SIG-M5 (cell line): ENCODE results near the gene PSMA2.
A peak's percentile ranks its signal among the peaks of the same experiment; 100 is the strongest.

Experiments used
- DNase-seq: peaks from one replicate; lab custom pipeline; 2025; lab: John Stamatoyannopoulos, UW

The PSMA2 gene

DNA sequence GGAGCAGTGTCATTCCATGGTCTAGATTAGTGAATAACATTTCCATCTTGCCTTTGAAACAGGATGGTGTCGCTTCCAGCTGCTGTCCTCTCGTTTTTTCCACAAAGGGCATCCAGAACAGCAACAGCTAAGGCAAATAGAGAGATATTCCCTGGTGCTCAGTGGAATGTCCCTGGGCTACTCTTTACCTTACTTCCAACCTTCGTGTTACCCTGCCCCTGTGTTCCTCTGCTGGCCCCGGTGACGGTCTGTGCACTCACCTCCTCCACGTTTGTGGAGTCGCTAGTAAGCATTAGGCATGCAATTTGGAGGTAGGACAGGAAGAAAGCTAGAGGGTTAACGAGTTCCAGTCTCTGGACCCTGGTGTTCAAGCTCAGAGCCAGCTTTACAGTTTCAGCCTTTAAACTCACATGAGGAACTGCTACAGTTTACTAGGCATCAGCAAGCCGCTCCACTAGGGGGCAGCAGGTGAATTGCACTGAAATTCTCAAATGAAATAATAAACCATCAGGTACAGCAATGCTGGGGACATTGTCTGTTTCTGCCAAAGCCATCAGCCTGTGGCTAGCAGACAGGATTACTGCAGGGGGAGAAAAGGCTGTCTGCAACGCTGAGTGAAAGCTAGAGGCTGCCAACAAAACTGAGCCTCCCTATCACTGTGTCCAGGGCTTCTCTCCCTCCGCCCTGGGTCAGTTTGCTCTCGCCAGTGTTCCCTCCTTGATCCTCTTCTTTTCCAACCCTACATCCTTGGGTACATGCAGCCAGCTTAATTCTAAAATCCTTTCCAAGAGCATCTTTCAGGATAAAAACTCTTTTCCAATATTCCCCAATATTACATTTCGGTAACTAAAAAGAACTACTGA is 9.2 kb upstream of the PSMA2 start:
- no peak for DNase-seq

GRCh38 chr7:42939457-42940240 is 7.7 kb upstream of the PSMA2 start:
- DNase-seq: no peak

- DNase-seq: no peak
Measured at GRCh38 chr7:42935861-42936260, 3.9 kb upstream of the PSMA2 start.

DNA sequence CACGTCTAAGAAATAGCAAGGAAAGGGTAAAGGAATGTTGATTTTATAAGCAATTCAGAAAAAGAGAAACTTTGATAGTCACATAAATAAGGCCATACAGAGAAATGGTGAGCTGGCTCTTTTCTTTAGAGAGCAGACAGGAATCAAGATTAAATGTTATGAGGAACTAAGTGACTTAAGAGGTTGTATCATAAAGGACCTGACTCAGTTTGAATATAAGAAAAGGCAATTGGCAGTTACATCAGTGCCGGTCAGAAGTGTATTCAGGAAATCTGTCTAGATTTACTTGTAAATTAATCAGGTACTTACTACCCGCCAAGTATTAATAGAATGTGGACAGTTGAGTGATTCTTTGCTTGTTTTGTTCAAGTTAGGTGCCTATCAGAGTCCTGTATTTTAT is 2.3 kb upstream of the PSMA2 start:
- DNase-seq: no peak

- no peak for DNase-seq
Measured at GRCh38 chr7:42932811-42933591, 1.0 kb upstream of the PSMA2 start.

DNA sequence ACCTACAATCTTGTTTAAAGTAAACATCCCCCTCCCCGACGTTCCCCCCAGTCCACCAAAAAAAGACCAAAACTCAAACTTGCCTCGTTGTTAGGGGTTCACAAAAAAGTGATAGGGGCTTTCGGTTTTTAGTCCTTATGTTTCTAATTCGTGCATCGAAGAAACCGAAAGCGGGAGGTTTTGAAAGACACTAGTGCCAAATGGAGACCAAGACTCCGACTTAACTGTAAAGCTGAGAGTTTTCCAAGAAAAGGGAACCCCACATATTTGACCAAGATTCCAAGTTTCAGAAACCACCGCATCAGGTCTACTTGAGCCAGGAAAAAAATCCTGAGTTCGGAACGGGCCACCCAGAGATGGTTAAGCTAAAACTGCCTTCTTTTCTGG is 534 bp downstream of the PSMA2 start:
- DNase-seq: no peak

DNA sequence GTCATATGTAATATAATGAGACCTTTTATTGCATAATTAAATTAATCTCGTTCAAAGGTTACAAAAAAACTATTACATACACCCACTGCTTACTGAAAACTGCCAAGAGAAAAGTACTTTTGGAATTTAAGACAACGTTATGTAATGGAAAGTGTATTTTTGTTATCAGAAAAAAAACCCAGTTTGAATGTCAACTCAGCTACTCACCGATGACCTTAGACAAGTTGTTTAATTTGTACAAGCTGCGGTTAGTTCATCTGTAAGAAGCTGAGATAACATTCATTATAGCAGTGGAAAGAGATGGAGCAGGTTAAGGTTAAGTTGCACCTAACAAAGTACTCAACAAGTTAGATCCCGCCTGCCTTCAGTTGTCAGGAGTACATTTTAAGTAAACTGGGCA is 1.1 kb downstream of the PSMA2 start:
- no peak for DNase-seq

- no peak for DNase-seq
Measured at GRCh38 chr7:42929449-42929848, 2.5 kb downstream of the PSMA2 start.

DNA sequence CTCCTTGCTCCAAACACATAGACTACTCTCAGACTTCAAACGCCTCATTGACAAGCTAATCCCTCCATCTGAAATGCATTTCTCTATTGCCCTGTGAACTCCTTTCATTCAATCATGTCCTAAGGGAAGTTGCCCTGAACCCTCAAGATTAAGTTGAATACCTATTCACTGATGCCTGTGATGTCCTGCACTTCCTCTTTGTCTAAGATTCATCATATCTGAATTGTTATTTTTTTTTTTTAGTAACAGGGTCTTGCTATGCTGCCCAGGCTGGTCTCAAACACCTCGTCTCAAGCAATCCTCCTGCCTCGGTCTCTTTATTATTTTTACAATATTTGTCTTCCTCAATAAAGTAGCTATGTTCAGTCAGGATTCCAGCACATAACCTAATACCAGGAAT is 3.2 kb downstream of the PSMA2 start:
- no peak for DNase-seq

- DNase-seq: peak; percentile 54
Measured at GRCh38 chr7:42926204-42926603, 5.8 kb downstream of the PSMA2 start.

DNA sequence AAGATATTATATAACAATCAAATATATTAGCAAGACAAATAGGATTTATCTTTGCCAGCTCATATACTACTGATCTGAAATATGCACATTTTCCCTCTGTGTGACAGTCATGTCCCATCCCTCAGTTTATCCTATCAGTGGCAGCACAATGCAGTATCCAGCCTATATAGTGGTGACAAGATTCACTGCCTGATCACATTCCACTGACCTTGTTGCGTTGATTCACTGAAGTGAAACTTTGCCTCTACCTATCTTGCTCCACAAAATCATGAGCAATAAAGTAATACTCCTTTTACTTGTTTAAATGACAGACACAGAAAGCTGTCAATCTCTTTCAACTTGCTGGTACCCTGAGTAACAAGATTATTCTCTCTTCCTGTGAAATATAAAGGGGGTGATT is 6.3 kb downstream of the PSMA2 start:
- no peak for DNase-seq

GRCh38 chr7:42924223-42924838 is 7.6 kb downstream of the PSMA2 start:
- DNase-seq: peak; percentile 36

DNA sequence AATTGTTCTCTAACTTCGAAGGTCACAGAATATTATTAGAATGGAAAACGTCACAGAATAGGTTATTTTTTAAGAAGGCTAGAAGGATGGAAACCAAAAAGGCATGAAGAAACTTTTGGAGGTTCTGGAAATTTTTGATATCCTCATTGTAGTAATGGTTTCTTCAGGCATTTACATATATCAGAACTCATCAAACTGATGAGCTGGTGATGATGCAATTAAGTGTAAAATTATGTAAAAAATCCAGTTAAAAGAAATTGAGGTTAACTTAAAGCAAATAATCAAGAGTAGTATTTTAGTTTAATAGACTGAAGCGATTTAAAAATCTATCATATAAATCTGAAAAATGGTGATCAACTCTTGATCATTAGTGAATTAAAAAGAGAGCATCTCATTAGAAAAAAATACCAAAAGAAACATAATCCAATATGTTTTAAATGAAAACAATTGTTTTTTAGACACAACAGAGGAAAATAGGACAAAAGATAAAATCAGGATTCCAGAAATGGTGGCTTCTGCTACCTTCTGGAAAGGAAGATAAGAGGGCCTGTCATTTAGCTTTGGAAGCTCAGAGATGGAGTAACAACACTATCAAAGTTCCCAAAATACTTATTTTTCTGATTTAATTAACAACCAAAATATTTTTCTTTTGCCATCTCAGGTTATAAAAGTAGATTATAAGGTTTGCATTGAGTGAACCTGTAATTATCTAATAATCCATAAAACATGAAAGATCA is 9.8 kb downstream of the PSMA2 start:
- DNase-seq: no peak

GRCh38 chr7:42915356-42915755 is 16.6 kb downstream of the PSMA2 start:
- DNase-seq: no peak

- DNase-seq: no peak
Measured at GRCh38 chr7:42914421-42915045, 17.4 kb downstream of the PSMA2 start.

DNA sequence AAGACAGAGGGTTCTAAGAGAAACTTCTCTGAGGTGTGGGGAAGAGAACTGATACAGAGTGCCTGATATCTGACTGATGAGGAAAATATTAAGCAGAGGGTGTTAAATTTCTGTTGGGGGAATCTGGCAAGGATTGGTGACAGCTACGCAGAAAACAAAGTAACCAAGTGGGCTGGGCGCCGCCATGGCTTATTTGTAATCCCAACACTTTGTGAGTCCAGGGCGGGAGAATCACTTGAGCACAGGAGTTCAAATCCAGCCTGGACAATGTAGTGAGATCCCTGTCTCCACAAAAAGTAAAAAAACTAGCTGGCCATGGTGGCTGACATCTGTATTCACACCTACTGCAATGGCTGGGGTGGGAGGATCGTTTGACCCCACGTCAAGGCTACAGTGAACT is 18.0 kb downstream of the PSMA2 start:
- DNase-seq: no peak

DNA sequence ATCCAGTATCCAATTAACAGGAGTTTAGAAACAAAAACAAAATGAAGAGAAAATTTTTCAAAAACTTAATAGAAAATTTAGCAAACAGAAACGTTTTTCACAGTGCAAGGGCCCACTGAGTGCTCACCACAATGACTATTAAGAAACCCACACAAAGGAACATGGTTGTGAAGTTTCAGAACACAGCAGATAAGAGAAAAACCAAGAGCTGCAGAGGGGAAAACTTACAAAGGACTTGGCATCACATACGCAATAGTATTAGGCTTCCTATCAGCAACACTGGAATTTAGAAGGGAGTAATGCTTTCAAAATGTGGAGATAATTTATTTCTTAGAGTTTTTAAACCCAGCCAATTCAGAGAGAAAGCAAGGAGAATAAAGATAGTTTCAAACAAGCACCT is 18.4 kb downstream of the PSMA2 start:
- no peak for DNase-seq

DNA sequence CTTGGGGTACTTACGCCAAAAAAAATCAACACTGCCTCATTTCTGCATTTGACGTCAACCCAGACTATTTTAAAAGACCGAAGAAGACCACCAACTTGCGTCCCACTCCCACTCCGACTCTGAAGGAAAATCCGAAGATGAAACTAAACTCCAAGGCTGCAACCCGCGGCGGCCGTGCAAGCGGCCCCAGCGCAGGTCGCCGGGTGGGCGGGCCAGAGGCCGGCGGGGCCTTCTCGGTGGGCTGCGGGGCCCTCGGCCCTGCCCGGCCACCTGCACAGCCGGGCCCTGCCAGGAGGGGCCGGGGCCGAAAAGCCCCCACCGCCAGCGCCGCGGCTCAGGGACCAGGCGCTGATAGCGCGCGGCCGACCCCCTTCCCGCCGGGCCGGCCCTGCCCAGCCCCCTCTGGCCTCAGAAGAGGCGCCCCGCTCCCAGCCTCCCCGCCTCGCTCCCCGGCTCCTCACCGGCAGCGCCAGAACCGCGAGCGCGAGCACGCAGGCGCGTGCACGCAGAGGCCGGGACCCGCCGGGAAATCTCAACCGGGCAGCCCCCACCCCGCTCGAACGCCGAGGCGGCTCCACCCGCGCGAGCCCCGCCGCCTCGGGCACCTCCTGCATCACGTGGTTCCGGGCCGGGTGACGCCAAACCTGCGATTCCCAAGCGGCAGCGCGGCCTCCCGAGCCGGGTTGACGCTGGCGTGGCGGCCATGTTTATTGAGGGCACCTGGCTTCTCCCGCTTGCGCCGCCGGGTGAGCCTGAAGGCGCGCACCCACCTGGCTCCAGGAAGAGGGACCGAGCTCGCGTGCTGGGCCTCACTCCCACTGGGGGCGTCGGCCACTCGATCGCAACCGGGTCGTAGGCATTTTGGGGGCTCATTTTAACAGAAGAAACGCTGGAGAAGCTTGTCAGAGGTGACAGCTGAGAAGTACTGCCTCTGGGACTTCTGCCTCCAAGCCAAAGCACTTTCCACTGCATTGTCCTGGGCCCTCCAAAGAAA is 20.2 kb downstream of the PSMA2 start, which contains the start of gene C7orf25:
Gene C7orf25 (minus strand): TSS at position 617 of the 994 bp plus-strand sequence. CDS start 1,170 bp downstream, outside the sequence.
- DNase-seq: peak; percentile 27

- DNase-seq: no peak
Measured at GRCh38 chr7:42910306-42910705, 21.7 kb downstream of the PSMA2 start.

- DNase-seq: no peak
Measured at GRCh38 chr7:42907316-42907715, 24.7 kb downstream of the PSMA2 start.
